B cell (primary cell): ENCODE data around the gene EEFSEC. TPM values are rescaled to one million over a fixed set of nuclear protein-coding genes. Genes with fewer than 3 reads are reported as not detected.

ENCODE experiments used
- ATAC-seq: fragments of 200-7000 bp; cut with Tn5 transposase; one replicate; pipeline ENCODE4 v1.10.0; 2021; ENCODE audit warnings: low read depth, mild to moderate bottlenecking, moderate number of reproducible peaks, moderate library complexity
- CTCF ChIA-PET: fragments of 350-600 bp; sonication (Branson Sonifier 250); formaldehyde crosslinking; loops from one replicate; lab custom pipeline; 2021; ENCODE audit warnings: antibody characterized with exemption, inconsistent platforms; lab: Charles Lee
- POLR2A ChIA-PET: fragments of 350-600 bp; sonication (Branson Sonifier 250); formaldehyde crosslinking; loops from one replicate; lab custom pipeline; 2021; ENCODE audit warnings: antibody characterized with exemption; lab: Charles Lee
- DNase-seq: peaks from one replicate; pipeline ENCODE4 v3.0.0; 2013
- H2AFZ ChIP-seq: 2 replicates; pipeline ENCODE4 v1.6.1; 2012; ENCODE audit warnings: mild to moderate bottlenecking, low read depth, low read length; ENCODE audit not compliant: insufficient read depth, poor library complexity, severe bottlenecking
- H3K27ac ChIP-seq, 2 donors: 1 replicate in 1 of 2; 2 replicates in 1 of 2; pipeline ENCODE4 v1.5.1; 2012 to 2013; ENCODE audit warnings: low read length in 2 of 2, mild to moderate bottlenecking in 2 of 2, moderate library complexity in 1 of 2
- H3K27me3 ChIP-seq, 4 experiments: fragments of 200-600 bp in 1 of 4; sonication (generic) in 1 of 4; replicated peaks in 1 of 4; 1 replicate in 2 of 4; 2 replicates in 2 of 4; pipeline versions ENCODE4 v1.6.1 to v1.7.0; 2013 to 2016; ENCODE audit warnings: low read length in 3 of 4, mild to moderate bottlenecking in 2 of 4, mixed read lengths in 1 of 4, moderate library complexity in 1 of 4; ENCODE audit not compliant: insufficient read depth in 4 of 4, control insufficient read depth in 3 of 4; ENCODE audit errors: control extremely low read depth in 1 of 4
- H3K36me3 ChIP-seq, 2 experiments: replicated peaks in 1 of 2; 1 replicate in 1 of 2; 2 replicates in 1 of 2; pipeline versions ENCODE4 v1.6.1 to v1.7.1; 2013; ENCODE audit warnings: low read length in 1 of 2; ENCODE audit not compliant: insufficient read depth in 2 of 2, control insufficient read depth in 1 of 2; ENCODE audit errors: control extremely low read depth in 1 of 2, extremely low read depth in 1 of 2
- H3K4me1 ChIP-seq, 2 donors: fragments of 200-600 bp in 1 of 2; sonication (generic) in 1 of 2; 1 replicate in 1 of 2; 2 replicates in 1 of 2; pipeline versions ENCODE4 v1.5.1 to v1.6.1; 2013 to 2017; ENCODE audit warnings: low read length in 2 of 2; ENCODE audit not compliant: control insufficient read depth in 2 of 2, insufficient read depth in 2 of 2
- H3K4me2 ChIP-seq: replicated peaks from 2 replicates; pipeline ENCODE3; 2012; ENCODE audit warnings: mild to moderate bottlenecking, low read depth, low read length; ENCODE audit not compliant: poor library complexity, severe bottlenecking
- H3K4me3 ChIP-seq, 5 experiments: fragments of 200-600 bp in 1 of 5; sonication (generic) in 1 of 5; 1 replicate in 3 of 5; 2 replicates in 2 of 5; pipeline versions ENCODE4 v1.5.1 to v1.7.0; 2011 to 2016; ENCODE audit warnings: low read length in 4 of 5, mild to moderate bottlenecking in 4 of 5, low read depth in 2 of 5, control low read depth in 1 of 5, moderate library complexity in 1 of 5; ENCODE audit not compliant: insufficient read depth in 1 of 5; ENCODE audit errors: control extremely low read depth in 1 of 5, extremely low read depth in 1 of 5
- H3K79me2 ChIP-seq: fragments of 200-600 bp; sonication (generic); one replicate; pipeline ENCODE4 v1.6.0; 2016; ENCODE audit warnings: low read length; ENCODE audit not compliant: control insufficient read depth, insufficient read depth
- H3K9ac ChIP-seq: fragments of 200-600 bp; sonication (generic); 2 replicates; pipeline ENCODE4 v1.6.1; 2017; ENCODE audit warnings: mild to moderate bottlenecking, low read length, moderate library complexity
- H3K9me3 ChIP-seq, 3 donors: one replicate each; pipeline versions ENCODE4 v1.6.1 to v1.7.1; 2013; ENCODE audit warnings: low read length in 2 of 3; ENCODE audit not compliant: control insufficient read depth in 2 of 3, insufficient read depth in 1 of 3; ENCODE audit errors: control extremely low read depth in 1 of 3
- H4K20me1 ChIP-seq: 2 replicates; pipeline ENCODE4 v1.6.0; 2012; ENCODE audit warnings: mild to moderate bottlenecking, low read length; ENCODE audit not compliant: insufficient read depth, control insufficient read depth, poor library complexity, severe bottlenecking
- H3K27ac Mint-ChIP-seq: one replicate; pipeline ENCODE4 v1.8.0; 2021; ENCODE audit warnings: mixed read lengths
- H3K27me3 Mint-ChIP-seq: one replicate; pipeline ENCODE4 v1.8.0; 2021; ENCODE audit warnings: mixed read lengths
- H3K4me1 Mint-ChIP-seq: one replicate; pipeline ENCODE4 v1.8.0; 2021; ENCODE audit warnings: mixed read lengths
- H3K4me3 Mint-ChIP-seq: one replicate; pipeline ENCODE4 v1.8.0; 2021; ENCODE audit warnings: mixed read lengths
- H3K9me3 Mint-ChIP-seq: one replicate; pipeline ENCODE4 v1.8.0; 2022; ENCODE audit warnings: mixed read lengths; ENCODE audit not compliant: insufficient read depth
- EZH2 ChIP-seq: IDR thresholded peaks from 2 replicates; pipeline ENCODE4 v1.6.1; 2012; ENCODE audit warnings: borderline replicate concordance, low read depth, mild to moderate bottlenecking, moderate library complexity, low read length; ENCODE audit not compliant: insufficient read depth, poor library complexity, severe bottlenecking
- WGBS: methylation state at CpG from one replicate; pipeline ENCODE4 v1.1.5; 2013; ENCODE audit warnings: missing lambda C conversion rate; ENCODE audit not compliant: insufficient coverage; 5-methylcytosine and 5-hydroxymethylcytosine counted together
- intact Hi-C: fragments of 100-400 bp; cut with micrococcal nuclease; formaldehyde crosslinking; loops from one replicate; pipeline ENCODE4 v1.10.0; 2022
- polyA plus RNA-seq: library from polyadenylated mRNA; depleted of rRNA; stranded (reverse); fragments of >200 nt; gene quantifications from 2 replicates; pipeline ENCODE4 v1.2.3, GENCODE V29; 2012
- total RNA-seq, 2 donors: library from RNA; stranded (reverse); fragments of 120-200 nt in 1 of 2; gene quantifications; 1 replicate in 1 of 2; 2 replicates in 1 of 2; pipeline versions ENCODE4 v1.2.3 to v1.2.4, GENCODE V29; 2013 to 2022
- TF ChIP-seq, protein P1 (sequence below): fragments of 200-600 bp; IDR thresholded peaks from one replicate; pipeline ENCODE4 v1.8.0; 2022; ENCODE audit warnings: antibody characterized with exemption, mild to moderate bottlenecking

The EEFSEC gene
- total and polyA plus RNA-seq, 2 donors (not counting 1 experiment from before 2014, with no cell fraction given): 17.9 to 18.4 TPM

DNA sequence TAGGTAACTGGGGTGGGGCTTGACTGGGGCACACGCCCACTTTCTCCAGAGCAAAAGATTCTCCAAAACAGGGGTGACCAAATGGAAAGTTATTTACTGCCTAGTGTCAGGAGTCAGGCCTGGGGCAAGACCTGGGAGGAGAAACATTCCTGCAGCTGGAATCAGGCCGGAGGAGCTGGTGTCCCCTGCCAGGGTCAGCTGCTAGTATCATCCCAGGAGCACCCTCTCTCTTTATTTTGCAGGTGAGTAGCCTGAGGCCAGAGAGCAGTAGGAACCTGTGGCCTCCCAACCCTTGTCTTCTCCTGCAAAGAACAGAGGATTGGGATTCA is 280.5 kb downstream of the EEFSEC start:
- POLR2A ChIA-PET: no interaction called here

DNA sequence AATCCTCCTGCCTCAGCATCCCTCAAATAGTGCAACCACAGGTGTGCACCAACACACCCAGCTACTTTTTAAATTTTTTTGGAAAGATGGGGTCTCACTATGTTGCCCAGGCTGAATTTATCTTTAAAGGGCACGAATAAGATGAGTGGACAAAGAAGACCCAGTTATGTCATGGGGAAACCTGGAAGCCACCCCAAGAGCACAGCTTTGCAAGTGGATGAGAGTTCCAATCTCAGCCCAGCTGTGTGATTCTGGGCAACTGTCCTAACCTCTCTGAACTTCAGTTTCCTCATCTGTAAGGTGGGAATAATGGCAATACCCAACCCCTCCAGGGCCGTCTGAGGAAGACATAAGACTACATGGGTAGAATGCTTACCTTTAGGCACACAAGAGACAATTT is 281.2 kb downstream of the EEFSEC start:
- no peak overlapping the region for H3K27ac Mint-ChIP-seq
- H3K4me3 Mint-ChIP-seq: no peak overlapping the region
- Histone ChIP-seq H3K27me3 (peaks cover 0 to 28% (median 6%) of the 10 kb centered on the region in 4 experiments), H3K4me2 (no peak overlapping the region), H3K9me3 (peaks cover 0 to 5% (median 0%) of the 10 kb centered on the region in 3 donors), H2AFZ (no peak overlapping the region), H3K4me3 (no peak overlapping the region), H3K4me1 (no peaks in the 10 kb centered on the region), H3K36me3 (no peaks in the 10 kb centered on the region), H3K27ac (no peak overlapping the region), H3K9ac (no peak overlapping the region), H4K20me1 (no peaks in the 10 kb centered on the region), H3K79me2 (no peaks in the 10 kb centered on the region)
- CTCF ChIA-PET: no interaction called here
- no peak for DNase-seq
- 83% methylated on average over 1 of the region's 2 CpGs for whole genome bisulfite sequencing
- intact Hi-C loops: no loop called here
- no peaks in the 10 kb centered on the region for H3K9me3 Mint-ChIP-seq
- POLR2A ChIA-PET: no interaction called here
- peaks cover 11% of the 10 kb centered on the region for H3K4me1 Mint-ChIP-seq
- TF ChIP-seq EZH2: no peak
- TF ChIP-seq, protein P1, sequence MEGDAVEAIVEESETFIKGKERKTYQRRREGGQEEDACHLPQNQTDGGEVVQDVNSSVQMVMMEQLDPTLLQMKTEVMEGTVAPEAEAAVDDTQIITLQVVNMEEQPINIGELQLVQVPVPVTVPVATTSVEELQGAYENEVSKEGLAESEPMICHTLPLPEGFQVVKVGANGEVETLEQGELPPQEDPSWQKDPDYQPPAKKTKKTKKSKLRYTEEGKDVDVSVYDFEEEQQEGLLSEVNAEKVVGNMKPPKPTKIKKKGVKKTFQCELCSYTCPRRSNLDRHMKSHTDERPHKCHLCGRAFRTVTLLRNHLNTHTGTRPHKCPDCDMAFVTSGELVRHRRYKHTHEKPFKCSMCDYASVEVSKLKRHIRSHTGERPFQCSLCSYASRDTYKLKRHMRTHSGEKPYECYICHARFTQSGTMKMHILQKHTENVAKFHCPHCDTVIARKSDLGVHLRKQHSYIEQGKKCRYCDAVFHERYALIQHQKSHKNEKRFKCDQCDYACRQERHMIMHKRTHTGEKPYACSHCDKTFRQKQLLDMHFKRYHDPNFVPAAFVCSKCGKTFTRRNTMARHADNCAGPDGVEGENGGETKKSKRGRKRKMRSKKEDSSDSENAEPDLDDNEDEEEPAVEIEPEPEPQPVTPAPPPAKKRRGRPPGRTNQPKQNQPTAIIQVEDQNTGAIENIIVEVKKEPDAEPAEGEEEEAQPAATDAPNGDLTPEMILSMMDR: no peak
- H3K27me3 Mint-ChIP-seq: peaks cover 48% of the 10 kb centered on the region
- ATAC-seq: no peak

More for the DNA sequence above, 280.5 kb downstream of the EEFSEC start:
- Histone ChIP-seq H4K20me1 (no peaks in the 10 kb centered on the region), H3K79me2 (no peaks in the 10 kb centered on the region), H2AFZ (no peak overlapping the region), H3K36me3 (no peaks in the 10 kb centered on the region), H3K4me3 (no peak overlapping the region), H3K4me1 (no peaks in the 10 kb centered on the region), H3K27me3 (peaks cover 0 to 25% (median 6%) of the 10 kb centered on the region in 4 experiments), H3K9ac (no peak overlapping the region), H3K4me2 (no peak overlapping the region), H3K27ac (no peak overlapping the region), H3K9me3 (peaks cover 0 to 5% (median 0%) of the 10 kb centered on the region in 3 donors)
- ATAC-seq (no peak), DNase-seq (no peak)
- 80% methylated on average over 1 of the region's 2 CpGs for WGBS
- TF ChIP-seq, protein P1: no peak
- TF ChIP-seq EZH2: no peak
- no peak overlapping the region for H3K4me3 Mint-ChIP-seq
- intact Hi-C loops: no loop called here
- peaks cover 11% of the 10 kb centered on the region for H3K4me1 Mint-ChIP-seq
- H3K27ac Mint-ChIP-seq: no peak overlapping the region
- peaks cover 41% of the 10 kb centered on the region for H3K27me3 Mint-ChIP-seq
- H3K9me3 Mint-ChIP-seq: no peaks in the 10 kb centered on the region
- CTCF ChIA-PET: no interaction called here
